Fibroblast of mammary gland (primary cell): ENCODE results near the gene GALNT1.

Experiments used
- DNase-seq: peaks from one replicate; pipeline ENCODE4 v3.0.0-alpha.2; 2010; ENCODE audit warnings: low read depth
- H3K4me3 ChIP-seq: 2 replicates; pipeline ENCODE4 v1.5.1; 2011; ENCODE audit warnings: low read depth, mild to moderate bottlenecking, low read length, moderate library complexity; ENCODE audit not compliant: control insufficient read depth
- CTCF ChIP-seq: conservative IDR thresholded peaks from 2 replicates; pipeline ENCODE4 v1.5.1; 2011; ENCODE audit warnings: low read depth, low read length, inconsistent platforms; ENCODE audit not compliant: control insufficient read depth, insufficient read depth

Gene GALNT1

GRCh38 chr18:35584735-35585134 is 3.2 kb downstream of the GALNT1 start:
- no peak for DNase-seq
- no peak overlapping the region for H3K4me3 ChIP-seq
- TF ChIP-seq CTCF = no peak

- DNase-seq = no peak
- no peak overlapping the region for H3K4me3 ChIP-seq
- TF ChIP-seq CTCF = no peak
Observed at GRCh38 chr18:35585608-35586007, 4.1 kb downstream of the GALNT1 start.

DNA sequence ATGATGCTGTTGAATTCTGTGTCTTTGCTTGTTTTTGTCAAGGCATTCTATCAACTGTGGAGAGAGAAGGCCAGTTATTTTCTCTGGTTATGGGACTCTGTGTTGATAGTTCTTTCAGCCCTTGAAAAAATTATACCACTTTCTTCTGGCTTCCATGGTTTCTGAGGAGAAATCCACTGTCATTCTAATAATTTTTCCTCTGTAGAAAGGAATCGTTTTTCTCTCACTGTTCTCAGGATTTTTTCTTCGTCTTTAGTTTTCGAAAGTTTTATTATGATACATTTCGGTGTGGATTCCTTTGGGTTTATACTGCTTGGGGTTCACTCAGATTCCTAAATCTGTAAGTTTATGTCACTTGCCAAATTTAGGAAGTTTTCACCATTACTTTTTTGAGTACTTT is 6.6 kb downstream of the GALNT1 start:
- H3K4me3 ChIP-seq = no peak overlapping the region
- no peak for DNase-seq
- no peak for TF ChIP-seq CTCF

DNA sequence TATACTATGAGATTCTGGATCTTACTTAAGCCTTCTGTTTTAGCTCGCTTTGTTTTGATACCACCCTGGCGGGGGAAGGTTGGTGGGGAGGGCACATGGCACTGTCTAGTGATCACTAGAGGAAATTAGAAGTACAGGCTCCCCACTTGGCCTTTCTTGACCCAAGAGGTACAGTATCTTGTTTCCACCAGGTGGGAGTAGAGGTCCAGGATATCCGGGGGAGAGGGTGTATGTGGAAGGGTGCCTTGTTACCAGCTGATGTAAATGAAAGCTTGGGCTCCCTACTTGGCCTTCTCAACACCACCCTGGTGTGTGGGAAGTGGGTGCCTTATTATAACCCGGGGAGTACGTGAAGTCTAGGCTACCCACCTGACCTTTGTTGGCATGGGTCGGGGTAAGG is 7.5 kb downstream of the GALNT1 start:
- no peak for DNase-seq
- TF ChIP-seq CTCF = no peak
- H3K4me3 ChIP-seq = no peak overlapping the region

GRCh38 chr18:35589546-35589945 is 8.0 kb downstream of the GALNT1 start:
- no peak for DNase-seq
- TF ChIP-seq CTCF = no peak
- H3K4me3 ChIP-seq = no peak overlapping the region

- no peak for DNase-seq
- no peak overlapping the region for H3K4me3 ChIP-seq
Observed at GRCh38 chr18:35590935-35591334, 9.4 kb downstream of the GALNT1 start.

More at GRCh38 chr18:35590935-35591334, 9.4 kb downstream of the GALNT1 start:
- TF ChIP-seq CTCF = no peak
